ENCODE results near the gene LAMB3. TPM values are rescaled to one million over a fixed set of nuclear protein-coding genes. Genes with fewer than 3 reads are reported as not detected.

Gene LAMB3
- total RNA-seq, 4 donors from 2014 or later: 74.2 to 165 (median 127) TPM

DNA sequence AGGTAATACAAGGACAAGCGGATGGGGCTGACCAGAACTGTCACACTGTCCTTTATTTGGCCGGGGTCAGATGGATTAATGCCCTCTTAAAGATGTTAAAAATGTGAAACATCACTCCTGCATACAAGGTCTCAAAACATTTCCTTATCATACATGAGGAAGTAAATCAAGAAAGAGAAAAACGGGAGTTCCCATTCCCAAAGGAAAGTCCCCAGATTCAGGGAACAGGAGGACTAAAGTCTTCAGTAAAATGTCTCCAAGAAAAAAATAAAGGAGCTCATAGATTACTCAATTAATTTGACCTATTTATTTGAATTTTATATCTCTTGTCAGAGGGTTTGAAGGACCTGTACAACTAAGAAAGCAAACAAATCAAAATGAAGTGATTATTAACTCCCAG lies 39.0 kb upstream of the LAMB3 start:
- Histone ChIP-seq H3K9me3 (no peaks in the 10 kb centered on the region), H3K27ac (no peak overlapping the region), H3K36me3 (no peaks in the 10 kb centered on the region), H3K4me3 (no peak overlapping the region), H3K4me1 (peaks cover 11% of the 10 kb centered on the region), H3K27me3 (no peaks in the 10 kb centered on the region)
- TF ChIP-seq, protein P1, sequence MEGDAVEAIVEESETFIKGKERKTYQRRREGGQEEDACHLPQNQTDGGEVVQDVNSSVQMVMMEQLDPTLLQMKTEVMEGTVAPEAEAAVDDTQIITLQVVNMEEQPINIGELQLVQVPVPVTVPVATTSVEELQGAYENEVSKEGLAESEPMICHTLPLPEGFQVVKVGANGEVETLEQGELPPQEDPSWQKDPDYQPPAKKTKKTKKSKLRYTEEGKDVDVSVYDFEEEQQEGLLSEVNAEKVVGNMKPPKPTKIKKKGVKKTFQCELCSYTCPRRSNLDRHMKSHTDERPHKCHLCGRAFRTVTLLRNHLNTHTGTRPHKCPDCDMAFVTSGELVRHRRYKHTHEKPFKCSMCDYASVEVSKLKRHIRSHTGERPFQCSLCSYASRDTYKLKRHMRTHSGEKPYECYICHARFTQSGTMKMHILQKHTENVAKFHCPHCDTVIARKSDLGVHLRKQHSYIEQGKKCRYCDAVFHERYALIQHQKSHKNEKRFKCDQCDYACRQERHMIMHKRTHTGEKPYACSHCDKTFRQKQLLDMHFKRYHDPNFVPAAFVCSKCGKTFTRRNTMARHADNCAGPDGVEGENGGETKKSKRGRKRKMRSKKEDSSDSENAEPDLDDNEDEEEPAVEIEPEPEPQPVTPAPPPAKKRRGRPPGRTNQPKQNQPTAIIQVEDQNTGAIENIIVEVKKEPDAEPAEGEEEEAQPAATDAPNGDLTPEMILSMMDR (IDR thresholded peaks at IDR 0.05): no peak
- TF ChIP-seq POLR2A (IDR thresholded peaks at IDR 0.05) (no peak), EP300 (IDR thresholded peaks at IDR 0.05) (no peak), POLR2AphosphoS5 (IDR thresholded peaks at IDR 0.05) (no peak)
- DNase-seq (ENCODE audit: low spot score in 2 of 2): no peak
- WGBS: 70% methylated on average over 3 of the region's 3 CpGs

DNA sequence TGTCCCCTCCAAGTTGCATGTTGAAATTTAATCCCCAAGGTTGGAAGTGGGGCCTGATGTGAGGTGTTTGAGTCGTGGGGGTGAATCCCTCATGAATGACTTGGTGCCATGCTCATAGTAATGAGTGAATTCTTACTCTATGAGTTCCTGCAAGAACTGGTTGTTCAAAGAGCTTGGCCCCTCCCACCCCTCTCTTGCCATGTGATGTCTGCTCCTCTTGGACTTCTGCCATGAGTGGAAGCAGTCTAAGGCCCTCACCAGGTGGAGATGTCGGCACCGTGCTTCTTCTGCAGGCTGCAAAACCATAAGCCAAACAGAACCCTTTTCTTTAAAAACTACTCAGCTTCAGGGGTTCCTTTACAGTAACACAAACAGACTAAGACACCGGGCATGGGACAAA lies 37.3 kb upstream of the LAMB3 start:
- H3K27me3 ChIP-seq: no peaks in the 10 kb centered on the region
- peaks cover 14% of the 10 kb centered on the region for H3K4me1 ChIP-seq
- no peaks in the 10 kb centered on the region for H3K36me3 ChIP-seq
- DNase-seq (ENCODE audit: low spot score in 2 of 2): no peak
- no peak overlapping the region for H3K4me3 ChIP-seq
- TF ChIP-seq, protein P1 (IDR thresholded peaks at IDR 0.05): no peak
- TF ChIP-seq POLR2A (IDR thresholded peaks at IDR 0.05) (no peak), EP300 (IDR thresholded peaks at IDR 0.05) (no peak), POLR2AphosphoS5 (IDR thresholded peaks at IDR 0.05) (no peak)
- H3K9me3 ChIP-seq: no peaks in the 10 kb centered on the region
- H3K27ac ChIP-seq: no peak overlapping the region
- WGBS: 78% methylated on average over 4 of the region's 4 CpGs

DNA sequence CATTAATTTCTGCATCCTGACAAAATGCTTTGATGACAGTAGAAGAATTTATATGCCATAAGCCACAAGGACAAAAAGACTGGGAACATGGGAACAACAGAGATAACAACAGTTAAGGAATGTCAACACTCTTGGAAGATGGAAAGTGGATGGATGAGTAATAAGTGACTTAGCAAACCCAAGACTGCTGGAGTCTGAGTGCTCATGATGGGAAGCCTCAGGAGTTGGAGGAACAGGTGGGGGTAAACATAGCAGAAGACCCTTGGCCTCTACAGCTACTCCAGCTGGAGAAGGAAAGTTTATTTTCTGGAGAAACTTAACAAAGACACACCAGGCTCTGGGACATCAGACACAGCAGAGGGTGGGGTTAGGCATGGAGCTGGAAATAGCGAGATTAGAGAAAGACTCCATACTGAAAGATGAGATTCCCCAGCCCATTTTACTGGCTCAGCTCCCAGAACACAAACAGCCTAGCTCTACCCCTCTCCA lies 36.6 kb upstream of the LAMB3 start:
- no peaks in the 10 kb centered on the region for H3K9me3 ChIP-seq
- 73% methylated on average over 1 of the region's 1 CpG for WGBS
- no peak overlapping the region for H3K4me3 ChIP-seq
- no peaks in the 10 kb centered on the region for H3K36me3 ChIP-seq
- no peak for DNase-seq (ENCODE audit: low spot score in 2 of 2)
- H3K27ac ChIP-seq: no peak overlapping the region
- peaks cover 14% of the 10 kb centered on the region for H3K4me1 ChIP-seq
- TF ChIP-seq, protein P1 (IDR thresholded peaks at IDR 0.05): no peak
- TF ChIP-seq EP300 (IDR thresholded peaks at IDR 0.05) (no peak), POLR2AphosphoS5 (IDR thresholded peaks at IDR 0.05) (no peak), POLR2A (IDR thresholded peaks at IDR 0.05) (no peak)
- H3K27me3 ChIP-seq: no peaks in the 10 kb centered on the region

DNA sequence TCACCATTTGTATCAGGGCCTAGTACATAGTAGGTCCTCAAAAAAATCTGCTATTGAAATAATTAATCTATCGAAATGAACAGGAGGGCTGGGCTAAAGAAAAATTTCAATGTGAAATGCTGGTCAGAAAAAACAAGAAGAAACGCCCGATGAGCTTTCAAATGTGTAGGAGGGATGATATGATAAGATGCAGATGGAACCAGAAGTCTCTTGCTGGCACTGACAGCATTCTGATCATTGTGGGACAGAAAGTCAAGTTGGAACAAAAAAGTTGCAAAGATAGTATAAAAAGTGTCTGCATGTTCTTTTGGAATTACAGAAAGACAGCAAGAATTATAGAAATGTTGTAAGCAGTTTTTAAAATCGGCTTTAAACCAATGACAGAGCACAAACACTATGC lies 34.1 kb upstream of the LAMB3 start:
- 58% methylated on average over 4 of the region's 4 CpGs for WGBS
- Histone ChIP-seq H3K27me3 (no peaks in the 10 kb centered on the region), H3K4me1 (peaks cover 9% of the 10 kb centered on the region), H3K27ac (no peak overlapping the region), H3K36me3 (no peaks in the 10 kb centered on the region), H3K9me3 (no peaks in the 10 kb centered on the region), H3K4me3 (no peak overlapping the region)
- TF ChIP-seq POLR2AphosphoS5 (IDR thresholded peaks at IDR 0.05): no peak
- no peak for DNase-seq (ENCODE audit: low spot score in 2 of 2)

DNA sequence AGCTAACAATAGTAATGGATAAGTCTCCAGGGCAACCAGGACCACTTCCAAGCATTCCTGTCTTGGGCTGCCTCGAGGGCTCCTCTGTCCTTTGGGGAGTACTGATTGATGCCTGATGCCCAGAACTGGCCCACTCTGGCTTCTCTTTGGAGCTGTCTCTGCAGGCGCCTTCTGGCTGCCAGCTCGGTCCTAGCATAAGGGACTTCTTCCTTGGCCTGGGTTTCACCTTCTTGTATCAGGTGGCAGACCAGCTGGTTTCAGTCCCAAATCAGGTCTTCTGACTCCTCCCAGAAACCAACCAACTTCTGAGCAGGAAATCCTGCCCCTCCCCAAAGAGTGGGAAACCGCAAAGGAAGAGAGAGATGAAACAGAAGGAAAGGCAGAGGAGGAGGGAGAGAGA lies 33.6 kb upstream of the LAMB3 start:
- no peak for TF ChIP-seq POLR2A (IDR thresholded peaks at IDR 0.05)
- TF ChIP-seq, protein P1 (IDR thresholded peaks at IDR 0.05): no peak
- no peak for TF ChIP-seq POLR2AphosphoS5 (IDR thresholded peaks at IDR 0.05)
- TF ChIP-seq EP300 (IDR thresholded peaks at IDR 0.05): no peak
- H3K27ac ChIP-seq: no peak overlapping the region
- no peak for DNase-seq (ENCODE audit: low spot score in 2 of 2)
- H3K4me1 ChIP-seq: peaks cover 9% of the 10 kb centered on the region
- no peaks in the 10 kb centered on the region for H3K27me3 ChIP-seq
- H3K36me3 ChIP-seq: no peaks in the 10 kb centered on the region
- H3K9me3 ChIP-seq: no peaks in the 10 kb centered on the region
- WGBS: 74% methylated on average over 4 of the region's 4 CpGs
- no peak overlapping the region for H3K4me3 ChIP-seq

DNA sequence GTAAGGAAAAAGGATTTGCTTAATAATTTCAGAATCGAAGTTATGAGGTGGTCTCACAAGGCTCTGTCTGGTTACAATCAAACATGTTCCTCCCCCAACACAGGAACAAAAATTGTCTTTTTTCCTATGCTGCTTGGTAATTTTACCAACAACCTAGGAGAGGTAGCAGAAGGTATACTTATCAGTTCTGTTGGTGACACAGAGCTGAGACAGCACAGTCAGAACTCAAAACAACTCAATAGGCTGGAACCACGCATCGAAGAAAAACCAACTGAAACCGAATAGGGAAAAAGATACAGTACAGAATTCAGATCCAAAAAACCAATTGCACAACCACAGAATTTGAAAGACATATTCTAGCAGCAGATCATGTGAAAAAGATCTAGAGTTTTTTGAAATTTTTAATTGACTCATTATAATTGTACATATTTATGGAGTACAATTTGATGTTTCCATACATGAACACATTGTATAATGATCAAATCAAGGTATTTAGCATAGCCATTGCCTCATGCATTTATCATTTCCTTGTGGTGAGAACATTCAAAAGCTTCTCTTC lies 26.8 kb upstream of the LAMB3 start:
- WGBS: 95% methylated on average over 4 of the region's 4 CpGs
- Histone ChIP-seq H3K4me3 (no peak overlapping the region), H3K36me3 (no peaks in the 10 kb centered on the region), H3K4me1 (peaks cover 22% of the 10 kb centered on the region), H3K9me3 (no peaks in the 10 kb centered on the region), H3K27ac (no peak overlapping the region), H3K27me3 (peaks cover 3% of the 10 kb centered on the region)
- TF ChIP-seq, protein P1 (IDR thresholded peaks at IDR 0.05): no peak
- TF ChIP-seq POLR2AphosphoS5 (IDR thresholded peaks at IDR 0.05) (no peak), EP300 (IDR thresholded peaks at IDR 0.05) (no peak), POLR2A (IDR thresholded peaks at IDR 0.05) (no peak)
- no peak for DNase-seq (ENCODE audit: low spot score in 2 of 2)
